ENCODE measurements around the gene CDC25A. TPM values are rescaled to one million over a fixed set of nuclear protein-coding genes. Genes with fewer than 3 reads are reported as not detected.

CDC25A gene
- total and polyA plus RNA-seq, 2 of the 8 experiments (the other 6 are each of a cell fraction or from before 2014, with no cell fraction given): 20.7 to 62.1 TPM

DNA sequence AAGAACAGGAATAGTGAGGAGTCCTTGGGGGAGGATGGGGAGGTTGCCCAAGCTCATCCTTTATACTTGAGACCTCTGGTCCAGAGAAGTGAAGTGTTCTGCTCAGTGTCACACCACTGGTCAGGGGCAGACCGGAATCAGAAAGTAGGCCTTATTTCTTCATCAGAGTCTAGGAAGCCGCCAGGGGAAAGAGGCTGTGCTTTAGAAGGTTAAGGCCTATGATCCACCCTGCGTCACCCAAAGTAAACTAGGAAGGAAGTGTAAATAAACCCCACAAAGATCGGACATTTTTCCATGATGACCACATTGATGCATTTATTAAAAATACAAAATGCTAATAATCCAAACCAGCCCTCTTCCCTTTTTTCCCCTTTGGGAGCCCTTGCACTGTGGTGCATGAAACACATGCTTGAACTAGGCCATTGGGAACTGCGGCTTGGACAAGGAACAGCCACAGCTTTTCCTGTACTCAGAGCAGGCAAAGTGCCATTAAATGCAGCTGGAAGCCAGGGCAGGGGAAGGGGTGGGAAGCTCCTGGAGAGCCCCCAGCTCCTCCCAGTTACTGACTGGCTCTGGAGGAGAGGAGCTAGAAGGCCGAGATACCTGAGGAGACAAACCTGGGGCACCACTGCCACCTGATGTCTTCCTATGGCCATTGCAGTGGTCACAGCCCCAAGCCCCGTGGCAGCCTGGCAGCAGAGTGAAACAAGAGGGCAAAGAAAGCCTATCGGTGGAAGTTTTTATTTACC lies 37.0 kb downstream of the CDC25A start (continued):
- TF ChIP-seq SAP30 (IDR thresholded peaks at IDR 0.05; ENCODE audit: insufficient read depth, insufficient replicate concordance, low read length): no peak
- TF ChIP-seq TAF1 (IDR thresholded peaks at IDR 0.05; ENCODE audit: low read depth, low read length): no peak
- no peak for TF ChIP-seq RBBP5 (IDR thresholded peaks at IDR 0.05; ENCODE audit: borderline replicate concordance, low read depth, low read length)
- TF ChIP-seq SIX5 (IDR thresholded peaks at IDR 0.05; ENCODE audit: low read depth, low read length): no peak
- no peak for TF ChIP-seq POLR2A (IDR thresholded peaks at IDR 0.05; ENCODE audit: control extremely low read depth in 1 of 2, low read depth in 2 of 2, low read length in 2 of 2)
- TF ChIP-seq CEBPB (IDR thresholded peaks at IDR 0.05; ENCODE audit: low read depth, low read length): no peak
- no peak for TF ChIP-seq RFX5 (IDR thresholded peaks at IDR 0.05; ENCODE audit: borderline replicate concordance, low read depth, low read length)
- peak; percentile 100 for TF ChIP-seq RAD21 (IDR thresholded peaks at IDR 0.05 in 1 of 2, conservative IDR thresholded peaks at IDR 0.05 in 1 of 2; ENCODE audit: low read depth in 2 of 2, low read length in 2 of 2)
- TF ChIP-seq USF2 (IDR thresholded peaks at IDR 0.05; ENCODE audit: low read length): no peak
- TF ChIP-seq CBX8 (IDR thresholded peaks at IDR 0.05; ENCODE audit: borderline replicate concordance, low read depth, low read length): no peak
- TF ChIP-seq RXRA (IDR thresholded peaks at IDR 0.05; ENCODE audit: insufficient read depth, low read depth, low read length): no peak
- peak; percentile 27; the same call in 1 of the 2 replicates for TF ChIP-seq GABPA (IDR thresholded peaks at IDR 0.05; ENCODE audit: borderline replicate concordance, insufficient read depth, low read length)
- TF ChIP-seq SRF (IDR thresholded peaks at IDR 0.05; ENCODE audit: low read depth, low read length): no peak
- TF ChIP-seq, protein P1, sequence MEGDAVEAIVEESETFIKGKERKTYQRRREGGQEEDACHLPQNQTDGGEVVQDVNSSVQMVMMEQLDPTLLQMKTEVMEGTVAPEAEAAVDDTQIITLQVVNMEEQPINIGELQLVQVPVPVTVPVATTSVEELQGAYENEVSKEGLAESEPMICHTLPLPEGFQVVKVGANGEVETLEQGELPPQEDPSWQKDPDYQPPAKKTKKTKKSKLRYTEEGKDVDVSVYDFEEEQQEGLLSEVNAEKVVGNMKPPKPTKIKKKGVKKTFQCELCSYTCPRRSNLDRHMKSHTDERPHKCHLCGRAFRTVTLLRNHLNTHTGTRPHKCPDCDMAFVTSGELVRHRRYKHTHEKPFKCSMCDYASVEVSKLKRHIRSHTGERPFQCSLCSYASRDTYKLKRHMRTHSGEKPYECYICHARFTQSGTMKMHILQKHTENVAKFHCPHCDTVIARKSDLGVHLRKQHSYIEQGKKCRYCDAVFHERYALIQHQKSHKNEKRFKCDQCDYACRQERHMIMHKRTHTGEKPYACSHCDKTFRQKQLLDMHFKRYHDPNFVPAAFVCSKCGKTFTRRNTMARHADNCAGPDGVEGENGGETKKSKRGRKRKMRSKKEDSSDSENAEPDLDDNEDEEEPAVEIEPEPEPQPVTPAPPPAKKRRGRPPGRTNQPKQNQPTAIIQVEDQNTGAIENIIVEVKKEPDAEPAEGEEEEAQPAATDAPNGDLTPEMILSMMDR (IDR thresholded peaks at IDR 0.05; ENCODE audit: control extremely low read depth in 1 of 3, insufficient read depth in 1 of 3, low read depth in 1 of 3, low read length in 3 of 3): peak; percentile 93 to 96 (median 95)
- TF ChIP-seq EGR1 (IDR thresholded peaks at IDR 0.05; ENCODE audit: borderline replicate concordance, low read depth, low read length): no peak
- peak in 1 of 2 experiments; percentile 60; a peak in 1 of 4 replicates for TF ChIP-seq SIN3A (conservative IDR thresholded peaks at IDR 0.05 in 1 of 2, IDR thresholded peaks at IDR 0.05 in 1 of 2; ENCODE audit: low read depth in 1 of 2, low read length in 2 of 2)
- TF ChIP-seq HDAC6 (IDR thresholded peaks at IDR 0.05; ENCODE audit: low read depth, low read length): no peak
- no peak for TF ChIP-seq RNF2 (IDR thresholded peaks at IDR 0.05; ENCODE audit: borderline replicate concordance, low read depth, low read length, missing control alignments, poor library complexity, severe bottlenecking)
- TF ChIP-seq ATF3 (IDR thresholded peaks at IDR 0.05; ENCODE audit: insufficient read depth, low read depth, low read length): no peak

Data from H1 (cell line).